ENCODE measurements around the gene RIT2.

The RIT2 gene

DNA sequence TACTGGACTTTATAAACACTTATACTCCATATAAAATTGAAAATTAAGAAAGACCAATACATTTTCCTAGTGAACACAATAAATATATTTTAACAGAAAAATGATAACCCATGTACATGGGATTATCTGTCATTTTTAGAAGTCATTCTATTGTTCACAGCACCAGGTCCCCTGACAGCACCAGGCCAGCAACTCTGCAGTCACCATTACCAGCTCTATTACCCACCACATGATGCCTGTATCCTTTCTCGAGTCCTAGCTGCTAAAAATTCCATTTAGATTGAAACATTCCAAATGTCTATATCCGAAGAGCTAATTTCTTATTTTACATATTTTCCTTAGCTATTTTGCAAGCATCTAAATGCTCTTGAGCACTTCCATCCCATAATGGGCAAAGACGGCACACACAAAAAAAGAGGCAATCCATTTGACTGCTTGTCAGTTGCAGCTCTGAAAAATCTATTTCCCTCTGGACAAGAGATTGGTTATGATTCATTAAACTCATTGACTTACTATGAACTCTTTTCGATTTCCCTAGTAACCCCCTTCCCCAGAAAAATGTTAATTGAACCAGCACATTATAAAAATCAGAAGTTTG, 336.9 kb downstream of the RIT2 start:
- DNase-seq (ENCODE audit: insufficient read length, low spot score) (no peak), FAIRE-seq (no peak)
- no peak for TF ChIP-seq PAX5 (IDR thresholded peaks at IDR 0.05; ENCODE audit: insufficient read depth, low read length, severe bottlenecking)
- TF ChIP-seq POLR2AphosphoS5 (IDR thresholded peaks at IDR 0.05; ENCODE audit: low read depth, low read length) = no peak
- TF ChIP-seq POLR2A (IDR thresholded peaks at IDR 0.05; ENCODE audit: low read depth, low read length) = no peak
- TF ChIP-seq TAF1 (IDR thresholded peaks at IDR 0.05; ENCODE audit: low read depth, low read length) = no peak
- TF ChIP-seq SPI1 (IDR thresholded peaks at IDR 0.05; ENCODE audit: low read depth, low read length) = no peak
- no peak for TF ChIP-seq POU2F2 (IDR thresholded peaks at IDR 0.05; ENCODE audit: low read depth, low read length)

DNA sequence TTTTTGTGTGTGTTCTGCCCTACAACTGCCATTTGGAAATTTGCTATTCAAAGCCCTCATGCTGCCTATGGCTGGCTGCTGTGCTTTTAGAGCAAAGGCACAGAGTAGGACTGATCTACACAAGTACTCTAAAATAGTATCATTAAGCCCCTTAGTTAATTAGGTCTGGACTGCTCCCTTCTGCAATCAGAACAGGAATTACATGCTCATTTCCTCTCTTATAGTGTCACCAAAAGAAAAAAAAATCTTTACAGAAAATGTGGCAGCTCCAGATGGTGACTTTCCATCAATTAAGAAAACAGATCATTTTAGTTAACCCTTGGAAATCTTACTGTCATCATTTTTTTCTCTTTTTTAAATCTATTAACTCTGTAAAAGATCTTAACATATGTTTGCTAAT, 337.5 kb downstream of the RIT2 start:
- DNase-seq (ENCODE audit: insufficient read length, low spot score) (no peak), FAIRE-seq (no peak)
- TF ChIP-seq POLR2AphosphoS5 (IDR thresholded peaks at IDR 0.05; ENCODE audit: low read depth, low read length) (no peak), POLR2A (IDR thresholded peaks at IDR 0.05; ENCODE audit: low read depth, low read length) (no peak), TAF1 (IDR thresholded peaks at IDR 0.05; ENCODE audit: low read depth, low read length) (no peak), SPI1 (IDR thresholded peaks at IDR 0.05; ENCODE audit: low read depth, low read length) (no peak), PAX5 (IDR thresholded peaks at IDR 0.05; ENCODE audit: insufficient read depth, low read length, severe bottlenecking) (no peak), POU2F2 (IDR thresholded peaks at IDR 0.05; ENCODE audit: low read depth, low read length) (no peak)

DNA sequence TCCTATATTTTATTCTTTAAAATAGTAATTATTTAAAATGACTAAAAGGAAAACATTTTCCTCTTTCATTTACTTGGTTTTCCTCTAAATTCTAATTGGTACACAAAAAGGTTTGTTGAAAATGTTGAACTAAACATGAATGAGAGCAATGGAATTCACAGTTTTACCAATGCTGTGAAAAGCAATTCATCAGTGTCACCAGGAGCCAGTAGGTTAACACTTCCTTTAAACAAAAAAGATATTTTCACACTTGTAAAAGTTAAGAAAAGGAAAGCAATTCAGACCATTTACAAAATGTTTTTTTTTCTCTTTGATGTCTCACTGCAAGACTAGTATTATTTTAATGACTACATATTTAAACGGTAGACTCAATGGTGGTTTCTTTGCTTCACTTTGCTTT, 341.6 kb downstream of the RIT2 start:
- DNase-seq (ENCODE audit: insufficient read length, low spot score) = no peak
- no peak for FAIRE-seq
- TF ChIP-seq TAF1 (IDR thresholded peaks at IDR 0.05; ENCODE audit: low read depth, low read length) (no peak), POLR2A (IDR thresholded peaks at IDR 0.05; ENCODE audit: low read depth, low read length) (no peak), POLR2AphosphoS5 (IDR thresholded peaks at IDR 0.05; ENCODE audit: low read depth, low read length) (no peak)

DNA sequence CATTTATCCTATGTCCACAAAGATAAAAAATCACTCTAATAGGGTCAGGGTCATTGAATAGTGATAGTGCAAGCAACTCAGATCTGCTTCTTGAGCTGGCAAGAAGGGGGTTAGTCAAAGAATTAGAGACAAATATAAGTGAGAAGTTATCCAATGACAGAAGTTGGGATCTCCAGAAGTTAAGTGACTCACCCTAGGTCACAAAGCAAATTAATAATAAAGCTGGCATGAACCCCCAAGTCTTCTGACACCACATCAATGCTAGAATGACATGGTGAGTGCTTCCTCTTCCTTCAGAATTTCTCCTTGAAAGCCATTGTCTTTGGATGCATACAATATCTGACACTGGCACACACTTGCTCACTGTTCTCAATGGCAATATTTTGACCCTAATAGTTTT, 343.5 kb downstream of the RIT2 start:
- FAIRE-seq (no peak), DNase-seq (ENCODE audit: insufficient read length, low spot score) (no peak)
- TF ChIP-seq POLR2AphosphoS5 (IDR thresholded peaks at IDR 0.05; ENCODE audit: low read depth, low read length) (no peak), PAX5 (IDR thresholded peaks at IDR 0.05; ENCODE audit: insufficient read depth, low read length, severe bottlenecking) (no peak), POU2F2 (IDR thresholded peaks at IDR 0.05; ENCODE audit: low read depth, low read length) (no peak), TAF1 (IDR thresholded peaks at IDR 0.05; ENCODE audit: low read depth, low read length) (no peak), POLR2A (IDR thresholded peaks at IDR 0.05; ENCODE audit: low read depth, low read length) (no peak), SPI1 (IDR thresholded peaks at IDR 0.05; ENCODE audit: low read depth, low read length) (no peak)

DNA sequence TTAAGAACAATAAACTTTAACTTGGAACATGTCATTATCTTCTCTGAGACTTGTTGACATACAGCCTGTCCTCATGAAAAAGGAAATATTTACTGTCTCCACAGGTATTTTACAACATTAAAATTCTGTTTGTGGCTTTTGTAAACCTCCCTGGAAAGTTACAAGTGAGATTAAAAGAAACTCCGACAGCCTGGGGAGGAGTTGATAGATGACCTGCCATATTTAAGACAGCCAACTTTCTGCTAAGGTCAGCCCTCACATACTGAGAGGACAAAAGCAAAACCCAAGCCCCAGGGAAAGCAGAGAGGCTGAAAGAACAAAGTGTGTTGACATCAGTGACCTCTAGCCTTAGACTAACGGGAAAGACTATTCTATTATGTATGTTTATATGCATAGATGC, 350.2 kb downstream of the RIT2 start:
- FAIRE-seq = no peak
- TF ChIP-seq POU2F2 (IDR thresholded peaks at IDR 0.05; ENCODE audit: low read depth, low read length) = no peak
- DNase-seq (ENCODE audit: insufficient read length, low spot score) = no peak

DNA sequence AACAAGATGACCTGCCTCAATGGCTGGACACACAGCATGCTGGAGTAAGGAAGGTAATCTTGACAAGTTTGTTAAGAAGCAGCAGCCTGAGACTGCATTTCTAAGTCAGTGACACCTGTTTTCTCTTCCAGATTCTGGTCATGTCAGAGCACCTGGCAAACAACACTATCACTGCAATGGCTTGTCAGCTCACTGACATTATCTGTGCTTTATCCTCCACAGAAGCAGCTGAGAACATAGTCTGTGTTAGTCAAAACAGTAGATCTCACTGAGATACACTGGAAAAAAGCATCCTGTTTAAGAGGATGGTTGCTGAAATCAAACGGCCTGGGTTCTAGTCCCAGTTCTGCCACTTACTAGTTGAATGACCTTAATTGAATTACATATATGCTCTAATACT, 355.2 kb downstream of the RIT2 start:
- no peak for TF ChIP-seq POU2F2 (IDR thresholded peaks at IDR 0.05; ENCODE audit: low read depth, low read length)
- TF ChIP-seq POLR2A (IDR thresholded peaks at IDR 0.05; ENCODE audit: low read depth, low read length) = no peak
- no peak for TF ChIP-seq TAF1 (IDR thresholded peaks at IDR 0.05; ENCODE audit: low read depth, low read length)
- TF ChIP-seq POLR2AphosphoS5 (IDR thresholded peaks at IDR 0.05; ENCODE audit: low read depth, low read length) = no peak
- no peak for TF ChIP-seq PAX5 (IDR thresholded peaks at IDR 0.05; ENCODE audit: insufficient read depth, low read length, severe bottlenecking)
- TF ChIP-seq SPI1 (IDR thresholded peaks at IDR 0.05; ENCODE audit: low read depth, low read length) = no peak
- DNase-seq (ENCODE audit: insufficient read length, low spot score) = no peak
- no peak for FAIRE-seq

DNA sequence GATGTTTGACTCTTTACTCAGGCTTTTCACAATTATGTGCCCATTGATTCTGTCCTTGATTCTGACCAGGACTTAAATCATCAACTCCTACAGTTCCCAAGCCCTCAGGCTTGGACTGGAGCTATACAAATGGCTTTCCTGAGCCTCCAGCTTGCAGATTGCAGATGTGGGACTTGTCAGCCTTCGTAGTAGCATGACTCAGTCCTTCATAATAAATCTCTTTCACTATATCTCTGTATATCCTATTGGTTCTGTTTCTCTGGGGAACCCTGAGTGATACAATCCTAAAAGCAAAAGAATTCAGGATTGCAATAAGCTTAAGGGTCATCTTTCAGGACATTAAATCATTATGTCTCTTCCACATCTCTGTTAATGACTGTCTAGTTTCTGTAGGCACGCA, 356.6 kb downstream of the RIT2 start:
- FAIRE-seq = no peak
- no peak for DNase-seq (ENCODE audit: insufficient read length, low spot score)
- no peak for TF ChIP-seq TAF1 (IDR thresholded peaks at IDR 0.05; ENCODE audit: low read depth, low read length)
- no peak for TF ChIP-seq SPI1 (IDR thresholded peaks at IDR 0.05; ENCODE audit: low read depth, low read length)
- no peak for TF ChIP-seq PAX5 (IDR thresholded peaks at IDR 0.05; ENCODE audit: insufficient read depth, low read length, severe bottlenecking)
- no peak for TF ChIP-seq POLR2AphosphoS5 (IDR thresholded peaks at IDR 0.05; ENCODE audit: low read depth, low read length)
- TF ChIP-seq POU2F2 (IDR thresholded peaks at IDR 0.05; ENCODE audit: low read depth, low read length) = no peak
- TF ChIP-seq POLR2A (IDR thresholded peaks at IDR 0.05; ENCODE audit: low read depth, low read length) = no peak

DNA sequence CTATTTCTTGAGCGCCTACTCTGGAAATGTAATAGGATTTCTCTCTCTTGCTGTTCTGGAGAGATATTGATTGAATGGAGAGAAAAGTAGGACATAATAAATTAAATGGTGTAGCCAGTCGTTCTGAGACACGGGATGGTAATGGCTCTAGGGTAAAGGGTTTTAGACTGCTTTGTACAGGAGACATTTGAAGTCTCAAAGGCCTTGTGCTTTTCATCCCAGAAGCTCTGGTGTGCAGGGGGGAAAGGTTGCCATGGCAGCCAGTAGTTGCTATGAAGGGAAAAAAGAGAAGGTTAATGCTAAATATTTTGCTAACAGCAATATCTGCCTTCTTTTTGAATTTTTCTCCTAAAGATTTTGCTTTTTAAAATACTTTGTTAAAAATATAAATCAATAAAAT, 359.3 kb downstream of the RIT2 start:
- TF ChIP-seq TAF1 (IDR thresholded peaks at IDR 0.05; ENCODE audit: low read depth, low read length) (no peak), PAX5 (IDR thresholded peaks at IDR 0.05; ENCODE audit: insufficient read depth, low read length, severe bottlenecking) (no peak), POU2F2 (IDR thresholded peaks at IDR 0.05; ENCODE audit: low read depth, low read length) (no peak), POLR2AphosphoS5 (IDR thresholded peaks at IDR 0.05; ENCODE audit: low read depth, low read length) (no peak), SPI1 (IDR thresholded peaks at IDR 0.05; ENCODE audit: low read depth, low read length) (no peak), POLR2A (IDR thresholded peaks at IDR 0.05; ENCODE audit: low read depth, low read length) (no peak)
- DNase-seq (ENCODE audit: insufficient read length, low spot score) (no peak), FAIRE-seq (no peak)

DNA sequence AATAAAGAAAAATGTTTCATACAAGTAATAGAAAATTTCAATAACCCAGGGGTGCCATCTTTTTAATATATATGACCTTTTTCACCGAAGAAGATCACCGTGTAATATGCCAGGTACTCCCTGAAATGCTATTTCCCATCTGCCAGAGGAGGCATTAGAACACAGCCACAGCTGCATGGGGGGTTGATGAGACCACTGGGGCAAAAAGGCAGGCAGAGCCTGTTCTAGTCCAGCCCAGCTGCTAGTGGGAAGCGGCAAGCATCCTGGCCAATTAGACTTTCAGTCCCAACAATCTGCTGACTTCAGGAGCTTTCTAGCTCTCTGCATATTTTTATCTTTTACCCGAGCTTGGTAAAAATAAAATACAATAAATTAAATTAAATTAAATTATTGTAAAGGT, 362.6 kb downstream of the RIT2 start:
- FAIRE-seq = no peak
- TF ChIP-seq SPI1 (IDR thresholded peaks at IDR 0.05; ENCODE audit: low read depth, low read length) (no peak), TAF1 (IDR thresholded peaks at IDR 0.05; ENCODE audit: low read depth, low read length) (no peak)
- DNase-seq (ENCODE audit: insufficient read length, low spot score) = no peak

DNA sequence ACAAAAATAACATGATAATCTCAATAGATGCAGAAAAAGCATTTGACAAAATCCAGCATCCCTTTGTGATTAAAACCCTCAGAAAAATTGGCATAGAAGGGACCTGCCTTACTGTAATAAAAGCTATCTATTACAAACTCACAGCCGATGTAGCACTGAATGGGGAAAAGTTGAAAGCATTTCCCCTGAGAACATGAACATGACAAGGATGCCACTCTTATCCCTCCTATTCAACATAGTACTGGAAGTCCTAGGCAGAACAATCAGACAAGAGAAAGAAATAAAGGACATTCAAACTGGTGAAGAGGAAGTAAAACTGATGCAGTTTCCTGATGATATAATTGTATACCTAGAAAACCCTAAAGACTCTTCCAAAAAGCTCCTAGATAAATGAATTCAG, 368.7 kb downstream of the RIT2 start:
- FAIRE-seq = no peak
- DNase-seq (ENCODE audit: insufficient read length, low spot score) = no peak
- TF ChIP-seq SPI1 (IDR thresholded peaks at IDR 0.05; ENCODE audit: low read depth, low read length) = no peak
- no peak for TF ChIP-seq PAX5 (IDR thresholded peaks at IDR 0.05; ENCODE audit: insufficient read depth, low read length, severe bottlenecking)
- TF ChIP-seq POU2F2 (IDR thresholded peaks at IDR 0.05; ENCODE audit: low read depth, low read length) = no peak
- TF ChIP-seq POLR2A (IDR thresholded peaks at IDR 0.05; ENCODE audit: low read depth, low read length) = no peak
- TF ChIP-seq POLR2AphosphoS5 (IDR thresholded peaks at IDR 0.05; ENCODE audit: low read depth, low read length) = no peak

All from GM12891 (cell line).